Endothelial cell of umbilical vein (primary cell): ENCODE measurements around the gene CA4. TPM values are rescaled to one million over a fixed set of nuclear protein-coding genes. Genes with fewer than 3 reads are reported as not detected.
"Not testable (repeated sequence)": the region's sequence is repeated elsewhere in the genome, so short reads cannot be mapped to it uniquely, and the experiment has no call there.

Experiments
- BruUV-seq: library from RNA; stranded (reverse); fragments of 400-500 nt; replicated peaks from 2 replicates; lab custom pipeline; 2021; lab: Mats Ljungman, UMichigan
- CTCF ChIA-PET: fragments of 300-600, 350-600 bp; sonication (Branson Sonifier 250); formaldehyde crosslinking; loops from one replicate; lab custom pipeline; 2021; ENCODE audit warnings: antibody characterized with exemption, inconsistent platforms; lab: Charles Lee
- POLR2A ChIA-PET: fragments of 300-600, 350-600 bp; sonication (Branson Sonifier 250); formaldehyde crosslinking; loops from one replicate; lab custom pipeline; 2021; ENCODE audit warnings: antibody characterized with exemption, inconsistent platforms; lab: Charles Lee
- DNase-seq: peaks from one replicate; pipeline ENCODE4 v3.0.0-alpha.2; 2011; ENCODE audit warnings: low read depth, low spot score
- FAIRE-seq: peaks from 2 replicates; lab custom pipeline; 2011; peaks lifted over from hg19 to GRCh38; lab: Jason Lieb, UNC
- H2AFZ ChIP-seq: 2 replicates; pipeline ENCODE4 v1.6.0; 2012; ENCODE audit warnings: low read depth, low read length, control low read depth, inconsistent platforms
- H3K27ac ChIP-seq: 2 replicates; pipeline ENCODE4 v1.5.1; 2011; ENCODE audit warnings: low read depth, mild to moderate bottlenecking, control low read depth, low read length, moderate library complexity; ENCODE audit not compliant: insufficient read depth
- H3K27me3 ChIP-seq, 2 experiments: 2 replicates each; pipeline versions ENCODE4 v1.6.0 to v1.6.1; 2011; ENCODE audit warnings: low read length in 2 of 2, mixed read lengths in 1 of 2; ENCODE audit not compliant: control insufficient read depth in 2 of 2, insufficient read depth in 2 of 2
- H3K36me3 ChIP-seq, 2 experiments: 2 replicates in 1 of 2; 3 replicates in 1 of 2; pipeline ENCODE4 v1.5.1; 2011; ENCODE audit warnings: low read length in 2 of 2, mild to moderate bottlenecking in 1 of 2, moderate library complexity in 1 of 2; ENCODE audit not compliant: control insufficient read depth in 2 of 2, insufficient read depth in 2 of 2; ENCODE audit errors: extremely low read depth in 1 of 2
- H3K4me1 ChIP-seq: 3 replicates; pipeline ENCODE4 v1.5.1; 2011; ENCODE audit warnings: mild to moderate bottlenecking, low read length; ENCODE audit not compliant: control insufficient read depth, insufficient read depth; ENCODE audit errors: extremely low read depth
- H3K4me2 ChIP-seq: 2 replicates; pipeline ENCODE4 v1.6.1; 2011; ENCODE audit warnings: low read length, control low read depth, mixed read lengths; ENCODE audit not compliant: insufficient read depth
- H3K4me3 ChIP-seq, 3 experiments: fragments of 200-600 bp in 1 of 3; sonication (generic), shearing (Covaris generic) in 1 of 3; replicated peaks in 1 of 3; 2 replicates each; pipeline ENCODE4 v1.5.1; 2011 to 2016; ENCODE audit warnings: control low read depth in 3 of 3, low read length in 3 of 3, mild to moderate bottlenecking in 2 of 3, inconsistent platforms in 1 of 3, low read depth in 1 of 3, moderate library complexity in 1 of 3; ENCODE audit not compliant: insufficient read depth in 1 of 3
- H3K79me2 ChIP-seq: 2 replicates; pipeline ENCODE4 v1.6.0; 2012; ENCODE audit warnings: low read length, inconsistent platforms; ENCODE audit not compliant: control insufficient read depth, insufficient read depth
- H3K9ac ChIP-seq: replicated peaks from 2 replicates; pipeline ENCODE3; 2011; ENCODE audit warnings: low read length, control low read depth; ENCODE audit not compliant: insufficient read depth; ENCODE audit errors: extremely low read depth
- H3K9me1 ChIP-seq: replicated peaks from 3 replicates; pipeline ENCODE4 v1.6.0; 2011; ENCODE audit warnings: mild to moderate bottlenecking, low read length; ENCODE audit not compliant: control insufficient read depth, insufficient read depth; ENCODE audit errors: extremely low read depth
- H3K9me3 ChIP-seq: replicated peaks from 2 replicates; pipeline ENCODE4 v1.5.1; 2012; ENCODE audit warnings: low read length, inconsistent platforms; ENCODE audit not compliant: control insufficient read depth, insufficient read depth
- H4K20me1 ChIP-seq: replicated peaks from 2 replicates; pipeline ENCODE3; 2011; ENCODE audit warnings: mild to moderate bottlenecking, low read length; ENCODE audit not compliant: control insufficient read depth, insufficient read depth; ENCODE audit errors: extremely low read depth
- dilution Hi-C: fragments of 300-500 bp; cut with MboI; formaldehyde crosslinking; loops from one replicate; pipeline ENCODE4 v1.15.0; 2019; ENCODE audit warnings: low sequenced_read_pairs; ENCODE audit not compliant: extremely low pct_ligation_motif_present
- intact Hi-C: fragments of 100-400 bp; cut with micrococcal nuclease; formaldehyde crosslinking; loops from one replicate; pipeline ENCODE4 v1.10.0; 2022
- polyA plus RNA-seq, 4 experiments: library from polyadenylated mRNA; depleted of rRNA in 3 of 4; stranded (reverse) in 3 of 4; unstranded in 1 of 4; fragments of >200 nt; gene quantifications; 2 replicates each; pipeline versions ENCODE4 v1.2.1 to v1.2.3, GENCODE V29; 2011 to 2012; ENCODE audit warnings: missing spikeins in 1 of 4
- total RNA-seq: library from RNA; stranded (reverse); gene quantifications from 2 replicates; pipeline ENCODE4 v1.2.3, GENCODE V29; 2021

Gene CA4
- total and polyA plus RNA-seq, 2 donors (not counting 3 experiments of a cell fraction or from before 2014, with no cell fraction given), result 0.17 to 0.29 TPM

DNA sequence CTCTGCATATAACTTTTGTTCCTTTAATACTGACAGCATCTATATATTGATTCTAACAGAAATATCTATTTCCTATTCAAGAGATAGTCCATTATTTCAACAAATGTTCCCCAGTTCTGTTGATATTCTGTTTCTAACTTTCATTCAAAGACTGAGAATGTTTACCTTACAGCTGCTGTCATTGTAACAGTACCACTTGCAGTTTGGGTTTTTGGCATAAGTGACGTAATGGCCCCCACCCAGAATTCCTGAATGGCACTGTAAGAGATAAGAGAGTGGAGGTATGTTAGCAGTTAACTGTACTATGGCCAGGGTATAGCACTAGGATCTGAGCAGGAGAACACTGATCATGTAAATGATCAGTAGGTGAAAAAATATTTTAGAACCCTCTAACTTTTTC, 30.6 kb downstream of the CA4 start:
- dilution Hi-C loops, result not testable (repeated sequence)

DNA sequence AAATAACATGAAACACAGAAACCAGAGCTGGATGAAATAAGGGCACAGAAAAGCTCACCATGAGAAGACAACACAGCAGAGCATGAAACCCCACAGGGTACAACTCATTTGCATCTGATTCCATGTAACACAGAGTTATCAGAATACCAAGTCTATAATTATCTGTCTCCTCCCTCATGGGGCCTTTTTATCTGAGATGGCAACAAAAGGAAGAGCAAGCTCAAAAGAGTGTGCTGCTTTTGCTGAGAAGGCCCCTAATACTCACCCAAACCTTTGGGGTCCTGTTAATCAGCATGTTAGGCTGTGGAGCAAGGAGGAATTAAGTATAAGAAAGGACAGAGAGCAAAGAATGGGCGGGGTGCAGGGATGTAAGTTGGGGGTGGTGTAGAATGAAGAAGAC, 36.6 kb downstream of the CA4 start:
- H3K27ac ChIP-seq, DNase-seq, intact Hi-C loops, CTCF ChIA-PET, H3K4me3 ChIP-seq, H3K9me3 ChIP-seq, POLR2A ChIA-PET, BruUV-seq, H4K20me1 ChIP-seq, H3K27me3 ChIP-seq, H3K79me2 ChIP-seq, H3K9ac ChIP-seq, H3K9me1 ChIP-seq, H3K4me2 ChIP-seq, H3K4me1 ChIP-seq, FAIRE-seq, dilution Hi-C loops, H2AFZ ChIP-seq: not testable (repeated sequence)
- H3K36me3 ChIP-seq, result peaks cover 0 to 13% of the 10 kb centered on the region in 2 experiments

More for the DNA sequence above, 30.6 kb downstream of the CA4 start:
- H3K9ac ChIP-seq, H3K9me1 ChIP-seq, H3K4me1 ChIP-seq, H3K27ac ChIP-seq, H3K4me3 ChIP-seq, FAIRE-seq, H3K27me3 ChIP-seq, H3K79me2 ChIP-seq, BruUV-seq, H3K4me2 ChIP-seq, intact Hi-C loops, H3K9me3 ChIP-seq, H2AFZ ChIP-seq, DNase-seq, POLR2A ChIA-PET, H4K20me1 ChIP-seq: not testable (repeated sequence)
- CTCF ChIA-PET, result interaction anchor here (1.0 to 1.2 kb wide), 3 partner anchors 9 to 37 kb away, joined by 3 to 6 read pairs (median 3); no protein-coding TSS in a partner anchor
- H3K36me3 ChIP-seq, result peaks cover 0 to 10% of the 10 kb centered on the region in 2 experiments

DNA sequence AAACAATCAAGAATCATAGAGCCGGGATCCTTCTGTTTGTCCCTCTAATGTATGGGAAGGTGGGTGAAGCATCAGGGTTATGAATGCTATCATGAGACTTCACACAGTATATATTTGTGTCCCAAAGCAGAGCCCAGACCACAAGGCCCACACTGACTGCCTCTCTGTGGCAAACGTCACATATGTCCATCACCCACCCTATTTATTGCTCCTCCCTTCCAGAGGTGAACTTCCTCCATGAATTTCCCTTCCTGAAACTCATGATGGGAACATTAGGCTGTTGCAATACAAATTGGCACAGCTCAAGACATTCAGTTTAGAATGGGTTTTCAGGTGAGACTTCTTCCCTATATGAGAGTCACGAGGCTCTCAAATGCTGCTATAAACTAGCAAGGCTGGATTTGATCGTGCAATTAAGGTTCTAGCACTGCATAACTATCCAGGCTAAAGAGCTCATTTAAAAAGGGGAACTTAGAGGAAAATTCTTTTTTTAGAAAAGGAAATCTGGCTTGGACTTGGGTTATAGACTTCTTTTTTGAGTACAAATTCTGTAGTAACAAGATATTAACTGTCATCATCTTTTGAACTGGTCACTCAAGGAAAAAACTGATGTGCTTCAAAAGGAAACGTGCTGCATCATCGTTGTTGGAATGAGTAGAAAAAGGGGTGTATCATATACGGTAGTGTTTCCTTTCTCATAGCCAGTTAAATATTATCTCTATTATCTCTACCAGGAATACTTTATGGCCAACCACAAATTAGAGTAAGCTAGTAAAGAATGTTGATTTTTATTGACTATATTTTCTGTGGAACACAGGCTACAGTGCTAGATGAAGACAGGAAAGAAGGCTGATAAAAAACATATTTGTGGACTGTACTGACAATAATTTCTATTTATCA, 37.3 kb downstream of the CA4 start:
- H3K4me2 ChIP-seq, CTCF ChIA-PET, H3K9me3 ChIP-seq, H3K9ac ChIP-seq, intact Hi-C loops, H3K4me1 ChIP-seq, dilution Hi-C loops, FAIRE-seq, H3K27me3 ChIP-seq, H3K9me1 ChIP-seq, H4K20me1 ChIP-seq, H3K79me2 ChIP-seq, BruUV-seq, DNase-seq, H3K4me3 ChIP-seq, H3K27ac ChIP-seq, H2AFZ ChIP-seq: not testable (repeated sequence)
- POLR2A ChIA-PET, result interaction anchor here (0.6 kb wide), 1 partner anchor 33 kb away, joined by 5 read pairs; no protein-coding TSS in a partner anchor
- peaks cover 0 to 13% of the 10 kb centered on the region in 2 experiments for H3K36me3 ChIP-seq
